HS-5 (cell line): ENCODE data around the gene OSBPL7.
A peak's percentile ranks its signal among the peaks of the same experiment; 100 is the strongest.
"Not testable (repeated sequence)": the region's sequence is repeated elsewhere in the genome, so short reads cannot be mapped to it uniquely, and the experiment has no call there.

Source experiments
- DNase-seq: peaks from one replicate; pipeline ENCODE4 v3.0.0-alpha.2; 2012; ENCODE audit warnings: low read depth

Gene OSBPL7

DNA sequence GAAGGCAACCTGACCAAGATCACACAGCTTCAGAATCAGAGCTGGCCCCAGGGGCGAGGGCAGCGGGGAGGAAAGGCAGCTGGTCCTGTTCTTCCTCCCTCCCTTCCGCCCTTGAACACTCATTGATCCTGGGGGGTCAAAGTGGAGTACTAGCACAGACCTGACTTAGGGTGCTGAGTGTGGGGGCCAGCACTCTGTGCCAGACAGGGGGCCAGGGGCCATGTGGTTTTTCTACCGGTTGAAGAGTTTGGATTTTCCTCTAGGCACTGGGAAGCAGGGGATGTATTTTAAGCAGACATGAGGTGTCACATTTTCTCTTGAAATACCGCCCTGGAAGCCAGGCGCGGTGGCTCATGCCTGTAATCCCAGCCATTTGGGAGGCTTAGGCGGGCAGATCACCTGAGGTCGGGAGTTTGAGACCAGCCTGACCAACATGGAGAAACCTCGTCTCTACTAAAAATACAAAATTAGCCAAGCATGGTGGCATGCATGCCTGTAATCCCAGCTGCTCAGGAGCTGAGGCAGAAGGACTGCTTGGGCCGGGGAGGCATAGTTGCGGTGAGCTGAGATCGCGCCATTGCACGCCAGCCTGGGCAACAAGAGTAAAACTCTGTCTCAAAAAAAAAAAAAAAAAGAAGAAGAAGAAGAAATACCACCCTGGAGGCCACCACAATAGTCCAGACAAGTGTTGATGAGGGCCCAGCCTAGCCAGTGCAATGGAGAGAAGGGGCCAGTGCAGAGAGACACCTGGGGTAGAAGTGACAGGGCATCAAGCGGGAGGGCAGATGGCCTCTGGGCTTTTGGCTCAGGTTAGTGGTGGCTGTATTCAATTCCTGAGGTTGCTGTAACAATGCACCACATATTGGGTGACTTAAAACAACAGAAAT, 15.3 kb downstream of the OSBPL7 start:
- DNase-seq: no peak

DNA sequence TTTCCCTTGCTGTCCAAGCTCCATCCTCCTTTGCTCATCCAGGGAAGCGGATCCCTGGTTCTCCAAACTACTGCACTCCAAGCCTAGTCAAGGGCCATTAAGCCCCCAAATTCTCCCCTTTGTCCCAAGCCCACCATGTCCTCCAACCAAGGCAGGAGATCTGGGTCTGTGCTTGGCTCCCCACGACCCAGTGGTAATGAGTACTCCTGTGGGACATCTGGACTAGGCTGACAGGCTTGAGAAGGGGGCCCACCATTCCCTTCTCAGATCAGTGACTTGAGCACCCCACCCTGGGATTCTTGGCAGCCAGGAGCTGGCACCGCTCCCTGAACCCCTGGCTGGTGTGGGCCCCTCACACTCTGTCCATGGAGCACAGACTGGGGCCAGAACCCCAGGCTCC, 17.1 kb downstream of the OSBPL7 start:
- no peak for DNase-seq

DNA sequence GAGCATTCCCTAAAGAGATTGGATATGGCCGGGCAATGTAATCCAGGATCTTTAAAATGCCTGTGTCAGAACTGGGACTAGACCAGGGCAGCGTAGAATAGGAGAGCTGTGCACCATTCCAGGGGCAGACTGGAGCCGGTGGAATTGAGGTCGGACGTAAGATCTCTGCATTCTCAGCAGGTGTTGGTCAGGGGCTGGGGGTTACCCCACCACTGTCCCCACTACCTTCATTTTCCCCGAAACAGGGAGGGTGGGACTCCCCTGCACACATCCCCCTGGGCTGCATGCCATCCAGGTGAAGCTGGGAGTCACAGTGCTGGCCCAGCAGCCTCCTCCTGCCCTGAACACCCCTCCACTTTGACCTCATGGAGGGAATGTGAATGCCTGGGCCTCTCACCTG, 17.8 kb downstream of the OSBPL7 start:
- no peak for DNase-seq

DNA sequence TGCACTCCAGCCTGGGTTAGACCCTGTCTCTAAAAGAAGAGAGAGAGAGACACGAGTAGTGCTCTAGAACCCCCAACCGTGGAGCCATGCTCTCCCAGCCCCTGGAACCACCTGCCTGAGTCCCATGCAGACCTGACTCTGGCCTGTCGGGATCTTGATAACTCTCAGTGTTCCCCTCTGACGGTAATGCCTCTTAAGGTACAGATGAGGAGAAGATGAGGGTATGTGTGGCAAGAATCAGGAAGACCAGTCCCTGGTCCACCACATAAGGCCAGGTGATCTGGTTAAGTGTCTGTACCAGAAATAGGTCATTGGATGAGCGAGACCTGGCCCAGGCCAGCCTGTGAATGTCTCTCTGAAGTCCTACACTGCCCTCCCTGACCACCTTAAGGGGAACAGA, 18.4 kb downstream of the OSBPL7 start:
- no peak for DNase-seq

DNA sequence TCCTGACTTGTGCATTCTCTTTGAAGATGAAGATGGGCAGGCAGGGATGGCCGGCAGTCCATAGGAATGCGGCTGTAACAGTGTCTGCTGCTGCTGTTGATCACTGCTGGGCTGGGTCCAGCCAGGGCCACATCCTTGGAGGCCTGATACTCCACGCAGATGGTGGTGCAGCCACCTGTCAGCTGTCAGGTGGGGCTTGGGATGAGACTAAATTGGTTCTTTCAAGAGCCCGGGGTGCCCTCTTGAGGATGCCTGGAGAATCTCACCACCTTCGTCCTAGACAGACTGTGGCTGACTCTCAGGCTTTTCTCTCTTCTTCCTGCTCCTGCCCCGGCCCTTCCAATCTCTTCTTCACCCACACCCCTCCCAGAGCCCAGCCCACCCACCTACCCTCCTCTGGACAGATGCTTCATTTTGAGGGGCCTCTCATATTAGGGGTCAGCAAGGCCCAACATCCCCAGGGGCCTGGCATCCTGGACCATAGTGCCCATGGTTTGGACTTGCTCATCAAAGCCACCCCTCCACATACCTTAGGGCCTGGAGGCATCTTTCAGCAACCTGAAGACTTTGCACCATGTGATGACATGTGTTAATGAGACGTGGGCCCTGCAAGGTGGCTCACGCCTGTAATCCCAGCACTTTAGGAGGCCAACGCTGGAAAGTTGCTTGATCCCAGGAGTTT, 19.1 kb downstream of the OSBPL7 start:
- no peak for DNase-seq

DNA sequence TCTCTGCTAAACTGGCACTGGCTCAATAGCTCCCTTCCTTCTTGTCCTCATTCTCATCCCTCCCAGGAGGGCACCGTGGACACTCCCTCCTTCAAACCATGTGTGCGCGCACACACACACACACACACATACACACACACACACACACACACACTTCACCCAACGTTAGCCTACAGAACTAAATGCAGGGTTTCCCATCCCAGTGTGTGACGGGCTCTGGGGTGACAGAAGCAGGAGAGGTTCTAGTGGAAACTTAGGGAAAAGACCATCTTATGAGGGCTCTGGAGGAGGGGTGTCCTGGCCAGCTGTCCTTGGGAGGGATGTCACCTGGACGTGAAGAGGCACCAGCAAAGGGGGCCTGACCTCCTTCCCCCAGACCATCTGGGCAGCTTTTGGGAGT, 19.7 kb downstream of the OSBPL7 start:
- no peak for DNase-seq

DNA sequence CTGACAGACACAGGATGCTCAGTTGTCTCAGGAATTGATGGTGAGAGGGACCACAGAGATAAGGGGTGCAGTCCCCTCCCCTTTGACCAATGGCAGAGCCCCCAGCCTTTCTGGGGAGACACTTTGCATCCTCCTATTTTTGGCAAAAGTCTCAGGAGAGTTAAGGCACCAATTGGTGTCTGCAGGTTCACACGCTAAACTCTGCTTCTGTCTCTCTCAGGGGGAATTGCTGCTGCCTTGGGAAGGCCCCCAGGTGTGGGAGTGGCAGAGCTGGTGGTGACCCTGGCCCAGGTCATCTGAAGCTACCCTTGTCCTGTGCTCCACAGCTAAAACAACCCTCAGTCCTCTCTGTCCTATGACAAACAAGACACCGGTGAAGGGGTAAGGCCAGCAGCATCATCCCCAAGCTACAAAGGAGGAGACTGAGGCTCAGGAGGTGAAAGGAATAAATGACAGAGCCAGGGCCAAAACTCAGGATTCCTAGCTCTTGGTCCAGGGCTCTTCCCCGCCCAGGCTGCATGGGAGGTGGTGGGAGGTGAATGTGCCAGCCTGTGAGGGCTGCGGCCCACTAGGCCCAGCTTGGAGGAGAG, 20.3 kb downstream of the OSBPL7 start:
- no peak for DNase-seq

DNA sequence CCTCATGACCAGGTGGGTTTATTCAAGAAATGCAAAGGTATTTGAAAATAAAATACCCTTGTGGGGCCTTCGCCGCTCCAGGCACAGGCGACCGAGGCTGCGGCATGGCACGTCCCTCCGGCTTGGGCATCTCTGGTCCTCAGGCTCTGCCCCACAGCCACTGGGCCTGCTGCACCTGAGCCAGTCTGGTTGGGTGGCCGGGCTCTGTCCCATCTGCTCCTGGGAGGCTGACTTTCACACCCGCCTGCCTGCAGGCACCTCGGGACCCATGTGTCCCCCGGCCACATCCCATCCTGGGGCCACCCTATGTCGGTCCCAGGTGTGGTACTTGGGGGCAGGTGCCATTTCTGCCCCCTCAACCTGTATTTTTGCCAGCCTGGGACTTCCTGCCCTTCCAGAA, 20.9 kb downstream of the OSBPL7 start:
- DNase-seq: no peak

DNA sequence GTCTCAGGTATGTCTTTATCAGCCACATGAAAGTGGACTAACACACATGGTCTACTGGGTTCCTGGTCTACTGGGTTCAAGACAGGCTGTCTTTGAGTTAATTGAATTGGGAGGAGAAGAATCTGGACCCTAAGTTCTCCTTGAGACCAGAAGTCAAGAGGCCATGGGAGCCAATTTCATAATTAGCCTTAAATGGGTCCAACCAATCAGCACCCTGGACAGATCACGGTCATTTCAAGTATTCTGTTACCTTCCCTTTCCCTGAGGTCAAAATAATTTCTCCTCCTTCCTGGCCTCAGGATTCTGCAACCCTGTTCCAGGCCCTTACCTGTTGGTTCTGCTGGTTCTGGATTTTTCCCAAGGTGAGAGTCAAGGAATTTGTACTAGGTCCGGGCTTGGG, 23.8 kb downstream of the OSBPL7 start:
- no peak for DNase-seq

DNA sequence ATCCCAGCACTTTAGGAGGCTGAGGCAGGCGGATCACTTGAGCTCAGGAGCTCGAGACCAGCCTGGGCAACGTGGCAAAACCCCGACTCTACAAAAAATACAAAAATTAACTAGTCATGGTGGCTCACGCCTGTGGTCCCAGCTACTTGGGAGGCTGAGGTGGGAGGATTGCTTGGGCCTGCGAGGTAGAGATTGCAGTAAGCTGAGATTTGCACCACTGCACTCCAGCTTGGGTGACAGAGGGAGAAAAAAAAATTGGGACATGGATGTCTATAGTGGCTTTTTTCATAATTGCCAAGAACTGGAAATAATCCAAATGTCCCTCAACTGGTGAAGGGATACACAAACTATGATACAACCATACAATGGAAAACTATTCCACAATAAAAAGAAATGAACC, 28.6 kb downstream of the OSBPL7 start:
- no peak for DNase-seq

DNA sequence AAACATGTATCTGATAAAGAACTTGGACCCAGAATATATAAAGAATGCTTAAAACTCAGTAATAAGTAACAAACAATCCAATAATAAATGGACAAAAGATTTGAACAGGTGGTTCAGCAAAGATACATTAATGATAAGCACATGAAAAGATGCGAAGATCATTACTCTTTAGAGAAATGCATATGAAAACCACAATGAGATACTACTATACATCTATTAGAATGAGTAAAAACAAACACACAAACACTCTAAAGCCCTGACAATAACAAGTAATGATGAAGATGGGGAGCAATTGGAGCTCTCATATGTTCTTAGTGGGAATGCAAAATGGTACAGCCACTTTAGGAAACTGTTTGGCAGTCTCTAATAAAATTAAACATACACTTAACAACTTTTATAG, 29.1 kb downstream of the OSBPL7 start:
- DNase-seq: no peak

DNA sequence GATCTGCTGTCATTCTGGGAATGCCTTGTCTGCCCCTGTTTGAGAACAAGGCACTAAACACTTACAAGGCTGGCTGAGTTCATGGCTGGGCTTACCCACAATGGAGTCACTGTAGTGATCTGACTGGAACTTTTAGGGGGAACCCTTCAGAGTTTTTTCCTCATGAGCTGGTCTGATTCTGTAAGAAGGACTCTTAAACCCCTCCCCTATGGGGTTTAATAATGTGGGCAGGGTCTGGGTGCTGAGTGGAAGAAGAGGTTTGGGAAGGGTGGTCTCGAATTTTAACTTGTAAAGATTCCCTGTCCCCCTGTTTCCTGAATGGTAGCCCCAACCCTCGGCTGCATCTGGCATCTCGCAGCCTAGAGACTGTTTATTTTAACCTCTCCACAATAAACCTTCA, 30.6 kb downstream of the OSBPL7 start:
- no peak for DNase-seq

DNA sequence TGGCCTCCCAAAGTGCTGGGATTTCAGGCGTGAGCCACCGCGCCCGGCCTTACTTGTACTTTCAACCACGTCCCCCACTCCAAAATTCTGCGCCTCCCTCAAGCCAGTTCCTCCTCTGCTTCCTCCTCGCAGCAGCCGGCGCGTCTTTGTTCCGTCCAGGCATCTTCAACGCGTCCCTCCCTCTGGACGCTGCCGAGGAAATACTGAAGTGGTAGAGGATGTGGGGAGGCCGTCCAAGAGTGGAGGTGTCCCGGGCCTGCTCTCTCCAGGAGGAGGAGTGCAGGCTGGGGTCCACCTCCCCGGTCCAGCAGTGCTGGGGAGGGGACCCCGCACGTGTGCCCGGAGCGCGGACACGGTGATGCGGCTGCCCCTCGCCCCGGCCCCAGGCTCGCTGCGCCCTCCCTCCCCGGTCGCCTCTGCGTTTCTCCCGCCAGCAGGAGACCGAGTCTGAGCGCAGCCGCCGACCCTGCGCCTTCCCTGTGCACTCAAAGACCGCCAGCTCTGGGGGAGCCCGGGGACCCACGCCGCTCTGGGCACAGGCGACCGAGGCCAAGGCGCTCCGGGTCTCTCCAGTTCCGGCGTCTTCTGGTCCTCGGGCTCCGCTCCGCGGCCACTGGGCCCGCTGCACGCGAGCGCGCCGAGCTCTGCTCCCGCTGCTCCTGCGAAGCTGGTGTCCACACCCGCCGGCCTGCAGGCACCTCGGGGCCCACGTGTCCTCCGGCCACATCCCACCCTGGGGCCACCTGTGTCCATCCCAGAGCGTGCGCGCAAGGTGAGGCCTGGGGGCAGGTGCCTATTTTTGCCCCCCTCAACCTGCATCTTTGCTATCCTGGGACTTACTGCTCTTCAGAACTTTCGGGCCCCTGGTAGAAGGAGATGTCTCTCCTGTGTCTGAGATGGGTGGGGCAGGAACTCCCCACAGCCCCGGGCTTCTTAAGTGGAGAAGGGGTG, 31.7 kb downstream of the OSBPL7 start:
- peak; percentile 26 for DNase-seq

DNA sequence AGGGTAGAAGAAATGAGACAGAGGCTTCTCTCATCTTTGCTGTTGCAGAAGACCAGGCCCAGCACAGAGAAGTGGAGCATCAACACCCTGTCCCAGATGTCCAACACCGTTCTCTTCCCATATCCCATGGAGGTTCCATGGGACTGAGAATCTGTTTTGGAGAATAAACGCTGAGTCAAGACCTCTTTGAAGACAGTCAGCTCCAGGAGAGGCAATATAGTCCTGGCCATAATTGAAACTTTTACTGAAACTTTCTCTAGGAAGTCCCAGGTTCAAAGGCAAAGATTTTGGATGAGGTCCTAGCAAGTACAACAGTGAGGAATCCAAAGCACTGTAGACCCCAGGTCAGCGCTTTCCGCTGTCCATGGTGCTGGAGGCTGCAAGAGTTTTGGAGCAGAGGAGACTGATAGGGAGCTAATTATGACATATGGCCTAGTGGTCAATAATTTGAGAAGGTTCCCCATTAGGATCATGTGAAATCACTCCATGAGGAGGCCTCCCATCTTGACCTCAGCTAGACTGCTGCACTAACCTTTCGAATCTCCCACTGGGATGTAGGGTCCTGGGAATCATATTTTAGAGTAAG, 36.0 kb downstream of the OSBPL7 start:
- DNase-seq: no peak

DNA sequence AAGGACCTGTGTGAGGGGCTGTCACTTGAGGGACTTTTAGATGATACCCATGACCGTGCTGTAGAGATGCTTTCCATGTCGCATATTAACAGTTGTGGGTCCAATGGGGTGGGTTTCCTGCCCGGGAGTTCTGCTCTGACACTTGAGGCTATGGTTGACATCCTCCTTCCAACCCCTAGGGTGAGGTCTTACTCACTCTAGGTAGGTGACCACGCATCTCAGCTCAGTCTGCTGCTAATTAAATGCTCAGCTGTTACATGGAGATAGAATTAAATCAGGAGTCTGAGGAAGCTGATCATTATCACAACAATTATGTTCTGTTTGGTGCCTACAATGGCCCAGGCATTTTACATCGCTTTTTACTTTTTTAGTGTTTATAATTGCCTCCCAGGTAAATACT, 40.2 kb downstream of the OSBPL7 start:
- no peak for DNase-seq

DNA sequence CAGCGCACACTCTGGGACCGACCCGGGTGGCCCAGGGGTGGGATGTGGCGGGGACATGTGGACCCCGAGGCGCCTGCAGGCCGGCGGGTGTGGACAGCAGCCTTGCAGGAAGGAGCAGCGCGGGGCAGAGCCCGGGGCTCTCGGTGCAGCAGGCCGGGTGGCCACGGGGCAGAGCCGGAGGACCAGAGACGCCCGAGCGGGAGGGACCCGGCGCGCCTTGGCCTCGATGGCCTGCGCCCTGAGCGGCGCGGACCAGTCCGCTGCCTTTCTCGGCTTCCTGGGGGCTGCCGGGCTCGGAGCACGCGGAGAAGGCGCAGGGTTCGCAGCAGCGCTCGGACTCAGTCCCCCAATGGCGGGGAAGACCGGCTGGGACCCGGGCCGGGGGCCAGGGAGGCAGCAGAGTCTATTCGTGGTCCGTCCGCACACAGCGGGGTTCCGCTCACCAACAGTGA, 43.4 kb downstream of the OSBPL7 start:
- DNase-seq: no peak

DNA sequence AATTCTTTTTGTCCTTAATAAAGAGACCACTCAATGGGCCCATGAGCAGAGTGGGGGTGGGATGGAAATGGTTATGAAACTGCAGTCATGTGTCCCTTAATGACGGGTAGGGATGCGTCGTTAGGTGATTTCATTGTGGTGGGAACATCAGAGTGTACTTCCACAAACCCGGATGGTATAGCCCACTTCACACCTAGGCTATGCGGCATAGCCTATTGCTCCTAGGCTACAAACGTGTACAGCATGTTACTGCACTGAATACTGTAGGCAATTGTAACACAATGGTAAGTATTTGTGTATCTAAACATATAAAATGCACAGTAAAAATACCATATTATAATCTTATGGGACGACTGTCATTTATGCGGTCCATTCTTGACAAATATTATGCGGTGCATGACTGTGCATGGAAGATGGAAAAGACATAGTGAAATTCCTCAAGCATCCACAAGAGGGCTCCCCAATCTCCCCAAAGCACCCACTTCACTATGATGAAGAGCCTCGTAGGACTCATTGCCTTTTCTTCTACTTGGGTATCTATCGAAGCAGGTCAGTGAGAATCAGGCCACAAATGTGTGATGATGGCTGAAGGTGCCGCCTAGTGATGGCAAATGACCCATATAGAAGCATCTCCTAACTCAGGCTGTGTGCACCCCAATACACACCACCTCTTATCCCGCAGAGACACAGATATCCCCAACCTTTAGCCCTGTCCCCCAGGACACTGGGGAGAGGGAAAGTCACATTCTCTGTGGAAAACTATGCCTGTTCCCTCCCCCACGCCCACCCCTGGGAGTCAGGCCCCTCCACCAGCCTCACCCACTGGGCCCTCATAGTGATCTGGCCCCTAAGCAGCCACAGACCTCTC, 45.0 kb downstream of the OSBPL7 start:
- no peak for DNase-seq

DNA sequence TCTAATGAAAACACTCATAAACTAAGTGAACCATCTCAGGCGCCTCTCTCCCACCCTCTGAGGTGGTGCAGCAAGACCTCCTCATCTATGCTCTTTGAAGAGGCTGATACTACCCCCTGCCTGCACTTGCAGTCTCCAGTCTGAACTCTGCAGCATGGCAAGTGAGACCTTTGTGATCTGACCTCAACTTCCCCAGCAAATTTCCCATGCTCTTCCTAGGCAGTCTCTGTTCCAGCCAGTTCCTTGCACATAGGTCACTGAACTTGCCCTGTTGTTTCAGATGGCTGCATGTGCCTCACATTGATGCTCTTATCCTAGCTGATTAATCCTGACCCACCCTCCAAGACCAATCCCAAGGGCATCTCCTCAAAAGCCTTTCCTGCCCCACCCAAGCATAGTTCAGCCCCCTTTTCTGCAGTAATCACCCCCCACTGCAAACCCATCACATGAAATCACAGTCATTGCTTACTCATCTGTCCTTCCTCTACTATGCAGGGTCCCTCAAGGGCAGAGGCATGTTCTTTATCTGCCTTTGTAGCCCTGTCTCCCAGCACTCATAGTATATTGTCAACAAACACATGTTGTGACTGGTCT, 46.5 kb downstream of the OSBPL7 start:
- no peak for DNase-seq

DNA sequence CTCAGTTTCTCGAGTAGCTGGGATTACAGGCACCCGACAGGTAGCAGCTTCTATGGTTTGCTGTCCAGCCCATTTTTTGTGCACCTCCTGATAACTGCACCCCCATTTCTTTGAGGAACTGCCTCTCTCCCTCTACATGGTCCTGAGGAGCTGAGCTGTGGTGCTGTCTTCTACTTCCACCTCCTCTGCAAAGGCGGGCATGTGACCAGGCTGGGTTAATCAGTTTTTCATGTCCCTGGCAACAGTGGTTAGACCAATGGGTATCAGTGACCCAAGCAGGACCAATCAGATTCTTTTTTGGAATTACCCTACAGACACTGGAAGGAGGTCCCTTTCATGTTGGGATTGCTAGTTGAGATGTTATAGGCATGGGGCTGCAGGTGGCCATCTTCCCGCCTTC, 47.3 kb downstream of the OSBPL7 start:
- no peak for DNase-seq

DNA sequence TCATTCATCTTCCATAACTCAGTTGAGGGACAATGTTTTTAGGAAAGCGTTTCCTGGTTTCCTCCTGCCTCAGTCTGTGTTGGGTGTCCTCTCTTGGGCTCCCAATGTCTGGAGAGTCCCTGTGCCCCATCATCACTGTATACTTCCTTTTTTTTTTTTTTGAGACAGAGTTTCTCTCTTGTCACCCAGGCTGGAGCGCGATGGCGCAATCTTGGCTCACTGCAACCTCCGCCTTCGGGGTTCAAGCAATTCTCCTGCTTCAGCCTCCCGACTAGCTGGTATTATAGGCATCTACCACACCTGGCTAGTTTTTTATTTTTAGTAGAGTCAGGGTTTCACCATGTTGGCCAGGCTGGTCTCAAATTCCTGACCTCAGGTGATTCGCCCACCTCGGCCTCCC, 47.9 kb downstream of the OSBPL7 start:
- not testable (repeated sequence) for DNase-seq
